LoVo (cell line): ENCODE results near the gene METTL6.
A peak's percentile ranks its signal among the peaks of the same experiment; 100 is the strongest.

Experiments
- DNase-seq: peaks from one replicate; pipeline ENCODE4 v3.0.0-alpha.2; 2016; ENCODE audit warnings: low spot score

The METTL6 gene

GRCh38 chr3:15364078-15364477 lies 63.3 kb downstream of the METTL6 start:
- peak; percentile 38 for DNase-seq

GRCh38 chr3:15361494-15362214 lies 65.7 kb downstream of the METTL6 start:
- DNase-seq, result no peak

GRCh38 chr3:15360788-15361493 lies 66.4 kb downstream of the METTL6 start:
- DNase-seq, result no peak
